ENCODE data around the gene IRF5.

IRF5 gene

DNA sequence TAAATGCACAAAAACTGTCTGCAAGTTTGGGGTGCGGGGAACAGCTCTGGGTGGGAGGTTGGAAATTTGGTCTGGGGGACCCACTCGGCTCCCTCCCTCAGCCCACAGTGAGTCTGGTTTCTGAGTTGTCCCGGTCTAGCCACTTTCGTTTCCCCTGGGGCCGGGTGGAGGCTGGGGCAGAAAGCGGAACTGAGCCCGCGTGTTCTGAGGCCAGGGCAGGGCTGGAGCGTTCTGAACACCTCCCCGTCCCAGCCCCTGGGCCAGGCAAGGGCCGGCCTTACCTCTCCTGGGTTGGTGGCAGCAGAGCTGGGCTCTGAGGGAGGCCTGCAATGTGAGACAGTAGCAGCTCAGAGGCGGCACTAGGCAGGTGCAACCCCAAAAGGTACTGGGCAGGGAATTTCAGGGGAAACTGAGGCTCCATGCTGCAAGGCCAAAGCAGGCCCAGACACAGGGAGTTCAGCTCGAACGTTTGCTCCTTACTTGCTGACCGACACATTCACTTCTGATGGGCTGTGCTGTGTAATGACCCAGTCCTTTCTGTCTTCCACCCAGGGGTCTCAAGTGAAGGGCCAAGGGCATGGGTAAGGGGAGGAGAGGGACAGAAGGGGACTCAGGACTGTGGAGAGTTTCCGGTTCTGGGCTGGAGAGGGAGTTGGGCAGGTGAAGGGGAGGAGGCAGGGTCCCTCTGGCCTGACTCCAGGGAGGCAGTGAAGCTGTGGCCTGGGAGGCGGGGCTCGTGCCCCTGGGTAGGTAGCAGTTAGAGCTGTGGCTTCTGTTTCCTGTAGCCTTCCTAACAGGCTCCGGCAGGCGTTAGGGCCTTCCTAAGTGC lies 3.0 kb downstream of the IRF5 start:
- peak; percentile 54 for DNase-seq

DNA sequence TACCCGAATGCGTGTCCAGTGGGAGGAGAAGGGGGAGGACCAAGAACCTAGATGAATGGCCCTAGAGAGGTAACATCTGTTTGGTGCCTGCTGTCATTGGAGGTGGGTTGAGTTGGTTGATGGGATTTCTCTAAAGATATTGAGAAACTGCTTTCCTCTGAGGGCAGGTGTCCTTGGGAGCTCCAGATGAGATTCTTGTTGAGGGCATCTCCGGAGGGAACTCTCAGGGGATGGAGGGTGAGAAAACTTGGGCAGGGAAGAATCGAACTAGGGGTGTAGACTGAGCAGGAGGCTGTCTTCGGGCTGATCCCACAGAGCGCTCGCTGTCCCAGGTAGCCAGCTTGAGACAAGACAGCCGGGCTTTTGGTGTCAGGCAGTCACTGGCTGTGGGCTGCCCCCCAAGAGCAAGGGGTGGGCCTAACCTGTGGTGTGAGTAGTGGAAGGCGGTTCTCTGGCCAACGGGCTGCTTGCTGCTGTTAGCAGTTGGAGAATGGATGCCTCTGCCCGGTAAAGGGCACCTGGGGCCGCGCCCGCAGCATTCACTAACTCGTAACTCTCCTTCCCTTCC lies 3.7 kb downstream of the IRF5 start:
- DNase-seq: no peak

DNA sequence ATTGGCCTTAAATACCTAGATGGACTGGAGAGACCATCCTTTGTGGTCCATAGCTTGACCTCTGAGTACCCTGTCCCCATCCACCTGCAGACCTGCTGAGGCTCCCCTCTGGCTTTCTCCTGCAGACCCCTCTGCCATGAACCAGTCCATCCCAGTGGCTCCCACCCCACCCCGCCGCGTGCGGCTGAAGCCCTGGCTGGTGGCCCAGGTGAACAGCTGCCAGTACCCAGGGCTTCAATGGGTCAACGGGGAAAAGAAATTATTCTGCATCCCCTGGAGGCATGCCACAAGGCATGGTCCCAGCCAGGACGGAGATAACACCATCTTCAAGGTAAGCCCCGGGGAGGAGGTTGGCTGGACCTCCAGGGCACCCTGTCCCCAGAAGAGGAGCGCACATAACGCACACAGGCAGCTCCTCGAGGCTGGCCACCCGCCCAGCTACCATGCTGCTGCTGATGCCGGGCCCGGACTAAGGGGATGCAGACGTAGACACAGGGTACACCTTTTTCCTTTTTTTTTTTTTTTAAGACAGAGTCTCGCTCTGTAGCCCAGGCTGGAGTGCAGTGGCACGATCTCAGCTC lies 4.3 kb downstream of the IRF5 start:
- DNase-seq: no peak

DNA sequence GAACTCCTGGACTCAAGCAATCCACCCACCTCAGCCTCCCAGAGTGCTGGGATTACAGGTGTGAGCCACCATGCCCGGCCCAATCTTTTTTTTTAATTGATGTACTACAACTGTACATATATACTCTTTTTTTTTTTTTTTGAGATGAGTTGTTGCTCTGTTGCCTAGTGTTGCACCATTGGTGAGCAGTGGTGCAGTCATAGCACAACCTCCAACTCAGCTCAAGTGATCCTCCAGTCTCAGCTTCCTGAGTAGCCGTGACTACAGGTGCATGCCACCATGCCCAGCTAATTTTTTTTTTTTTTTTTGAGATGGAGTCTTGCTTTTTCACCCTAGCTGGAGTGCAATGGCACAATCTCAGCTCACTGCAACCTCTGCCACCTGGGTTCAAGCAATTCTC lies 5.5 kb downstream of the IRF5 start:
- peak; percentile 49 for DNase-seq

DNA sequence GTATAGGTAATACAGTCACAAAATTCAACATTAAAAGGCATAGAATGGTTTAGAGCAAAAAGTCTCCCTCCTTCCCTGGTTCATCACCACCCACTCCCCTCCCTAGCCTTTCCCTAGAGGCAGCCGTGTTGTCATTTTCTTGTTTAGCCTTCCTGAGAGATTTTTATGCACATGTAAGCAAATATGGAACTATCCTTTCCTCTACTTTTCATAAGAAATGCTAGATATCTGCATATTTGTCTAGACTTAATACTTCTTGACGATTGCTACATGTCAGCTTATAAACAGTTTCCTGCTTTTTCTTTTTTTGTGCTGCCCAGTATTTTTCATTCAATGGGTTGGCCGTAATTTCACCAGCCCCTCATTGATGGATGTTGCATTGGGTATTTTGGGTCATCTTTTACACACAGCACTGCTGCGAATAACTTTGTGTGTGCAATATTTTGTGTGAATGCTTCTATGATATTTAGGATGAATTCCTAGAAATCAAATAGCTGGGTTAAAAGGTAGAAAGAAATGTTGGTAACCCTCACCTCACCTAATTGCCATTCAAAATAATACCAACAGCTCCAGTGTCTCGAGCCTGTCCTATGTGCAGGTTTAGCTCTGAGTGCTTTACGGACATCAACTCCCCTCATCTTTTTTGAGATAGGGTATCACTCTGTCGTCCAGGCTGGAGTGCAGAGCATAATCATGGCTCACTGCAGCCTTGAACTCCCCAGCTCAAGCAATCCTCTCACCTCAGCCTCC lies 6.9 kb downstream of the IRF5 start:
- no peak for DNase-seq

DNA sequence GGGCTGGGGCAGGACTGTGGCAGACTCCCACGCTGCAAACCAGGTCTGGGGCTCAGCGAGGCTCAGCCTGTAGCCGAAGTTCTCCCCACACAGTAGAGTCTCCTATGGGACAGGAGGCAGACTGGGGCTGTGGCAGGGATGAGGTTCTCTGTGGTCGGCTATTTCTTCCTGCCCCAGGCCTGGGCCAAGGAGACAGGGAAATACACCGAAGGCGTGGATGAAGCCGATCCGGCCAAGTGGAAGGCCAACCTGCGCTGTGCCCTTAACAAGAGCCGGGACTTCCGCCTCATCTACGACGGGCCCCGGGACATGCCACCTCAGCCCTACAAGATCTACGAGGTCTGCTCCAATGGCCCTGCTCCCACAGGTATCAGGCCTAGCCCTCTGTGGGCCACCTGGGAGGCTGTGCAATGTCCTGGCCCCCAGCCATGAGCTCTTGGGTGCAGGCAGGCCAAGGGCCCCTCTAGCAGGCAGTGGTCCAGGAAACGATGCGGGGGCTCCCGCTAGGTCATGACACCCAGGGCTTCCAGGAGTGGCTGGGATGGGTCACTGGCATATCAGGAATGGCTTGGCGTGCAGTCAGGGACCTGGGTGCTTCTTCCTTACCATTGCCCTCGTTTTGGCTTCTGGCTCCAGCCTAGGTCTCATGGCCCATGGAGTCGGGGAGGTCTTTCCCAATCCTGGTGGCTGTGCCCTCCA lies 8.1 kb downstream of the IRF5 start:
- no peak for DNase-seq

DNA sequence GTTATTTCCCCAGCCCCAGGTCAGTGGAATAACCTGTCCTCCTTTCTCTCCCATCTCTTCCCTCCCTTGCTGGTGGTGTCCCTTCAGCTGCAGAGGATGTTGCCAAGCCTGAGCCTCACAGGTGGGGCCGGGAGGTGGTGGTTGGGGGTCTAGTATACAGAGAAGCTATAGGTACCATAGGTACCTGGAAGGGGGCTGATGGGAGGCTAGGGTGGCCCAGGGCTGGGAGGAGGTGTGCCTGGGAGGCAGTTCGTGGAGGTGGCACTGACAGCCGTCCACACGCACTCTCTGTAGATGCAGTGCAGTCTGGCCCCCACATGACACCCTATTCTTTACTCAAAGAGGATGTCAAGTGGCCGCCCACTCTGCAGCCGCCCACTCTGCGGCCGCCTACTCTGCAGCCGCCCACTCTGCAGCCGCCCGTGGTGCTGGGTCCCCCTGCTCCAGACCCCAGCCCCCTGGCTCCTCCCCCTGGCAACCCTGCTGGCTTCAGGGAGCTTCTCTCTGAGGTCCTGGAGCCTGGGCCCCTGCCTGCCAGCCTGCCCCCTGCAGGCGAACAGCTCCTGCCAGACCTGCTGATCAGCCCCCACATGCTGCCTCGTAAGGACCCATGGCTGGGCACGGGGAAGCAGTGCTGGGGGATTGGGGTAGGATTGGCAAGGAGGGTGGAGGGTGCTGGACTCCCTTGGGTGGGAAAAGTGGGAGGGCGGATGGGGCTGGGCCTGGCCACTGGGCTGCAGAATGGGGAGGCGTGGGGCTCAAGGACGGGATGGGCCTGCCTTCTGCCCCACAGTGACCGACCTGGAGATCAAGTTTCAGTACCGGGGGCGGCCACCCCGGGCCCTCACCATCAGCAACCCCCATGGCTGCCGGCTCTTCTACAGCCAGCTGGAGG lies 9.5 kb downstream of the IRF5 start:
- no peak for DNase-seq

DNA sequence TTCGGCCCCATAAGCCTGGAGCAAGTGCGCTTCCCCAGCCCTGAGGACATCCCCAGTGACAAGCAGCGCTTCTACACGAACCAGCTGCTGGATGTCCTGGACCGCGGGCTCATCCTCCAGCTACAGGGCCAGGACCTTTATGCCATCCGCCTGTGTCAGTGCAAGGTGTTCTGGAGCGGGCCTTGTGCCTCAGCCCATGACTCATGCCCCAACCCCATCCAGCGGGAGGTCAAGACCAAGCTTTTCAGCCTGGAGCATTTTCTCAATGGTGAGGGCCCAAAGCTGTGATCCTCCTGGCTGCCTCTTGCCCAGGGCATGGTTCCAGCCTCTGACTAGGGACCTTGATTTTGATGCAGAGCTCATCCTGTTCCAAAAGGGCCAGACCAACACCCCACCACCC lies 10.1 kb downstream of the IRF5 start:
- DNase-seq: no peak

DNA sequence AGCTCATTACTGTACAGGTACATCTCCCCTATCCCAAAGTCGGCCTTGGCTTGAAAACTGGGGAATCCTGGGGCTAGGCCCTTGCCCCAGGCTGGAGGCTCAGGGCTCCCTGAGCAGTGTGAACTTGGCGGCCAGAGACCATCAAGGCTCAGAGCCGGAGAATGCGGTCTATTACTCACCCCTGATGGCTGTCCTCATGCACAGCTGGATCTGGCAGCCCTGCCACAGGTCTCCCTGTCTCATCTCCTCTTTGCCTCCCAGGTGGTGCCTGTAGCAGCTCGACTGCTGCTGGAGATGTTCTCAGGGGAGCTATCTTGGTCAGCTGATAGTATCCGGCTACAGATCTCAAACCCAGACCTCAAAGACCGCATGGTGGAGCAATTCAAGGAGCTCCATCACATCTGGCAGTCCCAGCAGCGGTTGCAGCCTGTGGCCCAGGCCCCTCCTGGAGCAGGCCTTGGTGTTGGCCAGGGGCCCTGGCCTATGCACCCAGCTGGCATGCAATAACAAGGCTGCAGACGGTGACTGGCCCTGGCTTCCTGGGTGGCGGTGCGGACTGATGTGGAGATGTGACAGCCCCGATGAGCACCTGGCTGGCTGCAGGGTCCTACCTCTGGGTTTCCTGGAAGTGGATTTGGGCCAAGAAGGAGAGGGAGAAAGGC lies 10.7 kb downstream of the IRF5 start:
- DNase-seq: no peak

DNA sequence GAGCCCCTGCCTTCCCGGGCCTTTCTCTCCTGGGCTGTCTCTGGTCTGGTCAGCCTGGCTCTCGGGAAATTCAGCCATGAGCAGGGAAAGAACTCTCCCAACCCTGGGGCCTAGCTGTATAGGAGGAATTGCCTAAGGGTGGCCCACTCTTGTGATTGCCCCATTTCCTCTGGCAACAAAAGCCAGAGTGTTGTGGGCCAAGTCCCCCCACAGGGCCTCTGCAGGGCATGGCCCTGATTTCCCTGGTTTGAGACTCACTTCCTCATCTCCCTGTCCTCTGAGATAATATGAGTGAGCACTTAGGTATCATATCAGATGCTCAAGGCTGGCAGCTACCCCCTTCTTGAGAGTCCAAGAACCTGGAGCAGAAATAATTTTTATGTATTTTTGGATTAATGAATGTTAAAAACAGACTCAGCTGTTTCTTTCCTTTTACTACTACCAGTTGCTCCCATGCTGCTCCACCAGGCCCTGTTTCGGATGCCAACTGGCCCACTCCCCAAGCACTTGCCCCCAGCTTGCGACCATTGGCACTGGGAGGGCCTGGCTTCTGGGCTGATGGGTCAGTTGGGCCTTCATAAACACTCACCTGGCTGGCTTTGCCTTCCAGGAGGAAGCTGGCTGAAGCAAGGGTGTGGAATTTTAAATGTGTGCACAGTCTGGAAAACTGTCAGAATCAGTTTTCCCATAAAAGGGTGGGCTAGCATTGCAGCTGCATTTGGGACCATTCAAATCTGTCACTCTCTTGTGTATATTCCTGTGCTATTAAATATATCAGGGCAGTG lies 11.4 kb downstream of the IRF5 start:
- no peak for DNase-seq

DNA sequence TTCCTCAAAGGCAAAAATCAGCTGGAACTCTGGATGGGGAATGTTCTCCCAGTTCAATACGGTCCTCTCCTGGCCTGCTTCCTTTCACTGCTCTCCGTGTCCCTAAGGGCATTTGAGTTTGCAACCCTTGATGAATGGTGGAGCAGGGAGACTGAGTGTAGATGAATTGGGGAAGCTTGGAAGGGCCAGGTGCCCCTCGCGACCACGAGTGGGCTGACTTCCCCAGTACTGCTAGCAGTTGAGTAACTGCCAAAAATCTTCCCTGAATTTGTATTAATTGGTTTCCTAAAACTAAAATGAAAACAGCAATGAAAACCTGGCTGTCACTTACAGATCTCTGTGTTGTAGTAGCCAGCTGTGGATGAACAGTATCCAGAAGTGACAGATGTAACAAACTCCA lies 13.6 kb downstream of the IRF5 start:
- no peak for DNase-seq

DNA sequence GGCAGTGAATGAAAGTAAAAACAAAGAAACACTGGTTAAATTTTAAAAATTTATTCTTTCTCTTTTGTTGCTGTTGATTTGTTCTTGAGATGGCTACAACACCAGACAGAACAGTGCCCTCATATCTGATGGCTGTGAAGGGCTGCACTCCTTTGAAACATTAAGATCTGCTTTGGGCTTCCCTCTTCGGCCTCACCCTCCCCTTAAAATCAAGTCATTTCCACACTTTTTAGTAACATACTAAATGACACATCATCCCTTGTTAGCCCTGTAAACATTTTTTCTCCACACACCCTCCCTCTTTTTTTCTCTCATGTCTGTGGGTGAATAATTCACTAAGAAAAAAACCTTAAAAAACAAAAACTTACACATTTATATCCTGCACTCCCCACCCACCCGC lies 16.4 kb downstream of the IRF5 start:
- DNase-seq: no peak

DNA sequence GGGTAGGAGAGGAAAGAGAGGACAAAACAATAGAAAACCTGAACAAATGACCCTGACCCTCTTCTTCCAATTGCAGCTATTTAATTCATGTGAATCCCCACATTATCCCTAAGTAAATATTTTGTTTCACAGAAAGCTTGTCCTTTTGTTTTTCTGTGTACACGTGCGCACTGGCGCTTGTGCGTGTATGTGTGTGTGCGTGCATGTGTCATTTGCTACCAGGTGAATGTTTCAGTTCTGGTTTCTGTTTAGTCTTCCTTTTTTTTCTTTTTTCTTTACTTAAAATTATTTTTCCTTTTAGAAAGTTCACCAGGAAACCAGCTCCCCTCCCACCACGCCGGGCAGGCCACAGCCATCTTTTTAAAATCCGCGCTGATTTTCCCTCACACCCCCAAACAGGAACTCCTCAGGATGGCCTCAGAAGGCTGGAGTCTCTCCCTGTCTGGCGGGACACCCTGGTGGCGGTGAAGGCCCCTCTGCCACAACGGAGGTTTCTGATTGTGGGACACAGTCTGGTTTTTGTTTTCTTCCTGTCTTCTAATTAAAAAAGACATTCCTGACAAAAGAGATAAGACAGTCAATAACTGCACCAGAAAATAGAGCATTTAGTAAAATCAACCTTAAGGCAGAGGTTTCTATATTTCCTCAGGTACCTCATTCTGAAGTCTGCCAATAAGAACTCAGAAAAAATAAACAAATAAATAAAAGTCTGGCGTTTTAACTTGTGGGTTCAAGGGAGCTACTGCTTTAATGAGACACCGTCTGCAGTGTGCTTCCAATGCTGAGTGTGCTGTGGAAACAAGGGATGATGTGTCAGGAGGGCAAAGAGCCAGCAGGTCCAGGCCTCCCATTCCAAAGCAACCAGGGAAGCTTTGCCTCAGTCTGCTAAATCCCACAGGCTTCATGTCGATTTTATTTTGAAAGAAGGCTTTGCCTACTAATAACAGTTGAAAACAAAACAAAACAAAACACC lies 17.4 kb downstream of the IRF5 start:
- no peak for DNase-seq

DNA sequence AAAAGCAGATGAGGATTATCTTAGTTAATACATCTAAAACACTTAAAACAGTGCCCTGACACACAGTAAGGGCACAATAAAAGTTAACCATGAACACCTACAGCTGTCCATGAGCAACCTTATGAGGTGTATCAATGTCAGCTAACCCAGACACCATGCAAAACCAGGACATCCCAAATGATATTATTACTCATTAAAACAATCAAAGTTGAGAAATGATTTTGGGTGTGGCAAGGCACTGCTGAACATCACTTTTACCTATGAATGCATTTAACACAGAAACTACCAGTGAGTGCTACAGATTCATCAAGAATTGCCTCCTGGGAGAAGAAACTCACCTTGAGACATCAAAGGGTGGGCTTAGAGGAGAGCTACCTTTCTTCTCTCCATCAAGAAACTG lies 18.3 kb downstream of the IRF5 start:
- DNase-seq: no peak

DNA sequence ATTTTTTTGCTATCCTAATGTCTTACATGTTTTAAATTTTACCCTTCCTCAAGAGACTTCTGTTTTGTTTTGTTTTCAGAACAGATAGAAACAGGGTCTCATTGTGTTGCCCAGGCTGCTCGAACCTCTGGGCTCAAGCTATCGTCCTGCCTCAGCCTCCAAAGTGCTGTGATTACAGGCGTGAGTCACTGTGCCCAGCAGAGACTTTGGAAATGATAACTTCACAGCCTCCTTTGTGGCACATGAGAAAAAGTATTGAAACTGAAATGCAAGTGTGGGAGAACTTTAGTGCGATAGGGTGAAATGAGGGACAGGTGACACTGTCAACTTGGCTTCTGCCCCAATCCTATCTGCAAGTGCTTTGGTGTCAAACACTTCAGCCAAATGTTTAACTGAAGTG lies 21.6 kb downstream of the IRF5 start:
- DNase-seq: peak; percentile 38

DNA sequence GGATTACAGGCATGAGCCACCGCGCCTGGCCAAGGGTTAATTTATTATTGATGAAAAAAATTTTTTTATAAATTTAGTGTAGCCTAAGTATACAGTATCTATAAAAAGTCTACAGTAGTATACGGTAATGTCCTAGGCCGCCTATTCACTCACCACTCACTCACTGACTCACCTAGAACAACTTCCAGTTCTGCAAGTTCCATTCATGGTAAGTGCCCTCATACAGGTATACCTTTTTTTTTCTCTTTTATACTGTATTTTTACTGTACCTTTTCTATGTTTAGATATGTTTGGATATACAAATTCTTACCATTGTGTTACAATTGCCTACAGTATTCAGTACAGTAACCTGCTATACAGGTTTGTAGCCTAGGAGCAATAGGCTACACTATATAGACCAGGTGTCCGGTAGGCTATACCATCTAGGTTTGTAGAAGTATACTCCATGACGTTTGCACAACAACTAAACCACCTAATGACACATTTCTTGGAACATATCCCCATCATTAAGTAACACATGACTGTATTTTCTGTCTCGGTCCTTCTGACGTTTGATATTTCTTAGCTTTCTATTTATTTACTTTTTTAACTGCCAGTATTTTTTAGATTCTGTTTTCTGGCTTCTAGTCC lies 23.4 kb downstream of the IRF5 start:
- DNase-seq: no peak

DNA sequence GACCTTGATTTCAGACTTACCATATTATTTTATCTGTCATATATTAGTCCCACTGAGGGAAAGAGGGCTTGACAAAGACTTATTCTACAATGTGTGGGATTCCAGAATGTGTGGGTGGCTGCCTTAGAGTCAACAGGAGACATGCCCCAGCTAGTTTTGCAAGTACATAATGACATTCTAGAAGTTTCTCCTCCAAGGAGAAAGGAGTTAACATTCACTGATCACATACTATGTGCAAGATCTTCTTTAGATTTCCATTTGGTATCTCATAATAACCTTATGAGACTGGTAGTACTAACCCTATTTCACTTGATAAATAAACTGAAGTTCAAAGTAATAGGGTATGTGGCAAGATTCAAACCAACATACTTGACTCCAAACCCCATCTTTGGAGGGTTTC lies 25.2 kb downstream of the IRF5 start:
- DNase-seq: no peak

DNA sequence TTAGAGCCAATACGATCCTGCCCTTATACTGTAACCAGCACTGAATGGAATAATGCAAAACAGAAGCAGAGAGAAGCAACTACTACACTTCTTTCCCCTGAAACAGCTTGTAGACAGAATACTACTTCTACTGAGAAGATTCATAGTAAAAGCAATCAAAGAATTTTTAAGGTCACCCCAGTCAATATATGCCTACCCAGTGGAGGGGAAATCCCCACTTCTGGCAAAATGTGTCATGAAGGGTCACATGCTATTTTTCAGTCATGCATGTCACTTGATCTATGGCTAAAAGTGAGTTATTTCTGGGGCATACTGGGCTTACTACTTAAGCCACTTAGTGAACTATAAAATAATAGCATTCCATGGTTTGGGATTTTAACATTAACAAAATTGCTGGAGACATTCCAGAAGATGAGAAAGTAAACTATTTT lies 25.6 kb downstream of the IRF5 start:
- DNase-seq: peak; percentile 84

DNA sequence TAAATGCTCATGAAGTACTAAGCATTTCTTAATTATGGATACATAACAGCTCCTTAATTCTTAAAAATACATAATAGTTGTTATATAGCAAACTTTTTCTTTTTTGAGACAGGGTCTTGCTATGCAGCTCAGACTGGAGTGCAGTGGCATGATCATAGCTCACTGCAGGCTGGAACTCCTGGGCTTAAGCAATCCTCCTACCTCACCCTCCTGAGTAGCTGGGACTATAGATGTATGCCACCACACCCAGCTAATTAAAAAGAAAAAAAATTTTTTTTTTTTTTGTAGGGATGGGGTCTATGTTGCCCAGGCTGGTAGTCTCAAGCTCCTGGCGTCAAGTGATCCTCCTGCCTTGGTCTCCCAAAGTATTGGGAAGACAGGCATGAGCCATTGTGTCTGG lies 30.9 kb downstream of the IRF5 start:
- DNase-seq: no peak
